ENCODE data around the gene MT1H.
"Not testable (repeated sequence)": the region's sequence is repeated elsewhere in the genome, so short reads cannot be mapped to it uniquely, and the experiment has no call there.

Gene MT1H

GRCh38 chr16:56658327-56658875, 11.2 kb upstream of the MT1H start:
- no peaks in the 10 kb centered on the region for H3K9me2 ChIP-seq (replicated peaks; ENCODE audit: insufficient read depth, low read length)
- H3K4me1 ChIP-seq (ENCODE audit: low read length), result no peaks in the 10 kb centered on the region
- H3K9ac ChIP-seq (ENCODE audit: low read length), result no peak overlapping the region
- DNase-seq, result no peak
- H3K9me3 ChIP-seq (replicated peaks; ENCODE audit: insufficient read depth, low read length), result no peaks in the 10 kb centered on the region
- no peaks in the 10 kb centered on the region for H3F3A ChIP-seq (ENCODE audit: insufficient read depth, low read length)
- TF ChIP-seq CTCF (IDR thresholded peaks at IDR 0.05; ENCODE audit: low read length) (no peak), EZH2phosphoT487 (IDR thresholded peaks at IDR 0.05; ENCODE audit: low read length) (no peak), EZH2 (optimal IDR thresholded peaks at IDR 0.05; ENCODE audit: low read depth, low read length) (no peak)
- H4K20me1 ChIP-seq (ENCODE audit: insufficient read depth, low read length), result no peaks in the 10 kb centered on the region
- H3K4me2 ChIP-seq (ENCODE audit: low read depth, low read length), result peak overlapping the region; percentile 71
- H3K36me3 ChIP-seq (replicated peaks; ENCODE audit: insufficient read depth, low read length), result no peaks in the 10 kb centered on the region
- peak overlapping the region; percentile 72 for H3K4me3 ChIP-seq (ENCODE audit: low read length)
- H3K27ac ChIP-seq (ENCODE audit: low read length), result no peak overlapping the region
- H2AFZ ChIP-seq (ENCODE audit: low read length), result peak overlapping the region; percentile 82
- peaks cover 69% of the 10 kb centered on the region for H3K27me3 ChIP-seq (replicated peaks; ENCODE audit: insufficient read depth, low read length)
- no peaks in the 10 kb centered on the region for H3K79me2 ChIP-seq (ENCODE audit: low read length)

GRCh38 chr16:56662357-56663354, 7.0 kb upstream of the MT1H start:
- H3K4me2 ChIP-seq (ENCODE audit: low read depth, low read length), result no peak overlapping the region
- TF ChIP-seq EZH2 (optimal IDR thresholded peaks at IDR 0.05; ENCODE audit: low read depth, low read length) (no peak), EZH2phosphoT487 (IDR thresholded peaks at IDR 0.05; ENCODE audit: low read length) (no peak), CTCF (IDR thresholded peaks at IDR 0.05; ENCODE audit: low read length) (no peak)

GRCh38 chr16:56664506-56664905, 5.1 kb upstream of the MT1H start:
- Histone ChIP-seq H3K4me1 (ENCODE audit: low read length) (no peaks in the 10 kb centered on the region), H3K27ac (ENCODE audit: low read length) (no peak overlapping the region), H2AFZ (ENCODE audit: low read length) (no peak overlapping the region), H3K4me3 (ENCODE audit: low read length) (no peak overlapping the region), H3F3A (ENCODE audit: insufficient read depth, low read length) (no peaks in the 10 kb centered on the region), H3K9me3 (replicated peaks; ENCODE audit: insufficient read depth, low read length) (no peaks in the 10 kb centered on the region), H3K79me2 (ENCODE audit: low read length) (no peaks in the 10 kb centered on the region), H3K9me2 (replicated peaks; ENCODE audit: insufficient read depth, low read length) (no peaks in the 10 kb centered on the region), H3K27me3 (replicated peaks; ENCODE audit: insufficient read depth, low read length) (peaks cover 98% of the 10 kb centered on the region), H3K36me3 (replicated peaks; ENCODE audit: insufficient read depth, low read length) (no peaks in the 10 kb centered on the region), H3K4me2 (ENCODE audit: low read depth, low read length) (no peak overlapping the region), H4K20me1 (ENCODE audit: insufficient read depth, low read length) (no peaks in the 10 kb centered on the region), H3K9ac (ENCODE audit: low read length) (no peak overlapping the region)
- TF ChIP-seq CTCF (IDR thresholded peaks at IDR 0.05; ENCODE audit: low read length) (no peak), EZH2 (optimal IDR thresholded peaks at IDR 0.05; ENCODE audit: low read depth, low read length) (no peak), EZH2phosphoT487 (IDR thresholded peaks at IDR 0.05; ENCODE audit: low read length) (no peak)
- no peak for DNase-seq

More at GRCh38 chr16:56662357-56663354, 7.0 kb upstream of the MT1H start:
- no peak for DNase-seq
- Histone ChIP-seq H2AFZ (ENCODE audit: low read length) (no peak overlapping the region), H3K9me3 (replicated peaks; ENCODE audit: insufficient read depth, low read length) (no peaks in the 10 kb centered on the region), H3K9ac (ENCODE audit: low read length) (no peak overlapping the region), H3K4me1 (ENCODE audit: low read length) (no peaks in the 10 kb centered on the region), H3K36me3 (replicated peaks; ENCODE audit: insufficient read depth, low read length) (no peaks in the 10 kb centered on the region), H3K27ac (ENCODE audit: low read length) (no peak overlapping the region), H3K9me2 (replicated peaks; ENCODE audit: insufficient read depth, low read length) (no peaks in the 10 kb centered on the region), H3K27me3 (replicated peaks; ENCODE audit: insufficient read depth, low read length) (peaks cover 97% of the 10 kb centered on the region), H3F3A (ENCODE audit: insufficient read depth, low read length) (no peaks in the 10 kb centered on the region), H4K20me1 (ENCODE audit: insufficient read depth, low read length) (no peaks in the 10 kb centered on the region), H3K4me3 (ENCODE audit: low read length) (no peak overlapping the region), H3K79me2 (ENCODE audit: low read length) (no peaks in the 10 kb centered on the region)

- H3K79me2 ChIP-seq (ENCODE audit: low read length); H3K27ac ChIP-seq (ENCODE audit: low read length); H3K4me2 ChIP-seq (ENCODE audit: low read depth, low read length); DNase-seq; H3K4me3 ChIP-seq (ENCODE audit: low read length); H3K9me2 ChIP-seq (replicated peaks; ENCODE audit: insufficient read depth, low read length); H4K20me1 ChIP-seq (ENCODE audit: insufficient read depth, low read length); H3F3A ChIP-seq (ENCODE audit: insufficient read depth, low read length); H3K4me1 ChIP-seq (ENCODE audit: low read length); H3K36me3 ChIP-seq (replicated peaks; ENCODE audit: insufficient read depth, low read length); H3K9ac ChIP-seq (ENCODE audit: low read length); H3K9me3 ChIP-seq (replicated peaks; ENCODE audit: insufficient read depth, low read length); H2AFZ ChIP-seq (ENCODE audit: low read length): not testable (repeated sequence)
- H3K27me3 ChIP-seq (replicated peaks; ENCODE audit: insufficient read depth, low read length), result peaks cover 98% of the 10 kb centered on the region
These were observed 4.0 kb upstream of the MT1H start for GRCh38 chr16:56665286-56666261.
